GOT3 (cell line): ENCODE measurements around the gene EIF6.
"Not testable (repeated sequence)": the region's sequence is repeated elsewhere in the genome, so short reads cannot be mapped to it uniquely, and the experiment has no call there.

Experiments
- DNase-seq: peaks from one replicate; lab custom pipeline; 2025; ENCODE audit warnings: mixed read lengths; lab: John Stamatoyannopoulos, UW

Gene EIF6

GRCh38 chr20:35284267-35284991 lies at the start of gene EIF6:
EIF6 (minus strand) TSS chr20:35284772; CDS start chr20:35284487, 285 bp downstream.
- peak; percentile 71 for DNase-seq

GRCh38 chr20:35333606-35334005 lies 49.0 kb upstream of the EIF6 start:
- DNase-seq: no peak

GRCh38 chr20:35332540-35333200 lies 48.1 kb upstream of the EIF6 start:
- DNase-seq: no peak

GRCh38 chr20:35329435-35330139 lies 45.0 kb upstream of the EIF6 start:
- no peak for DNase-seq

GRCh38 chr20:35328689-35329088 lies 44.1 kb upstream of the EIF6 start:
- no peak for DNase-seq

GRCh38 chr20:35328095-35328685 lies 43.6 kb upstream of the EIF6 start:
- no peak for DNase-seq

- no peak for DNase-seq
These were observed 42.8 kb upstream of the EIF6 start for GRCh38 chr20:35327074-35327976.

- DNase-seq: no peak
These were observed 42.1 kb upstream of the EIF6 start for GRCh38 chr20:35326740-35327073.

- DNase-seq: no peak
These were observed 41.6 kb upstream of the EIF6 start for GRCh38 chr20:35326021-35326739.

GRCh38 chr20:35325401-35325800 lies 40.8 kb upstream of the EIF6 start:
- DNase-seq: no peak

- no peak for DNase-seq
These were observed 36.0 kb upstream of the EIF6 start for GRCh38 chr20:35320396-35321126.

GRCh38 chr20:35319871-35320197 lies 35.3 kb upstream of the EIF6 start:
- DNase-seq: no peak

GRCh38 chr20:35319192-35319870 lies 34.8 kb upstream of the EIF6 start:
- DNase-seq: no peak

GRCh38 chr20:35318502-35319157 lies 34.1 kb upstream of the EIF6 start:
- no peak for DNase-seq

GRCh38 chr20:35317416-35318210 lies 33.0 kb upstream of the EIF6 start:
- DNase-seq: no peak

GRCh38 chr20:35316086-35316485 lies 31.5 kb upstream of the EIF6 start:
- DNase-seq: no peak

- DNase-seq: not testable (repeated sequence)
These were observed 31.1 kb upstream of the EIF6 start for GRCh38 chr20:35315632-35316020.

GRCh38 chr20:35314816-35315631 lies 30.5 kb upstream of the EIF6 start:
- DNase-seq: no peak
